Measurements from ENCODE around the gene BACH2.
"Not testable (repeated sequence)": the region's sequence is repeated elsewhere in the genome, so short reads cannot be mapped to it uniquely, and the experiment has no call there.

Gene BACH2

GRCh38 chr6:90158936-90159335 is 137.7 kb downstream of the BACH2 start:
- no peak for DNase-seq (ENCODE audit: low read depth, low spot score)

GRCh38 chr6:90157441-90157840 is 139.2 kb downstream of the BACH2 start:
- DNase-seq (ENCODE audit: low read depth, low spot score) = no peak

GRCh38 chr6:90156861-90157260 is 139.8 kb downstream of the BACH2 start:
- DNase-seq (ENCODE audit: low read depth, low spot score) = no peak

- DNase-seq (ENCODE audit: low read depth, low spot score) = no peak
Measured at GRCh38 chr6:90154755-90155470, 141.7 kb downstream of the BACH2 start.

GRCh38 chr6:90151576-90152422 is 144.8 kb downstream of the BACH2 start:
- no peak for DNase-seq (ENCODE audit: low read depth, low spot score)

GRCh38 chr6:90149280-90149679 is 147.4 kb downstream of the BACH2 start:
- no peak for DNase-seq (ENCODE audit: low read depth, low spot score)

GRCh38 chr6:90148867-90149266 is 147.8 kb downstream of the BACH2 start:
- DNase-seq (ENCODE audit: low read depth, low spot score) = no peak

- DNase-seq (ENCODE audit: low read depth, low spot score) = no peak
Measured at GRCh38 chr6:90146921-90147649, 149.6 kb downstream of the BACH2 start.

GRCh38 chr6:90146024-90146423 is 150.6 kb downstream of the BACH2 start:
- DNase-seq (ENCODE audit: low read depth, low spot score) = no peak

- DNase-seq (ENCODE audit: low read depth, low spot score) = no peak
Measured at GRCh38 chr6:90144928-90145555, 151.6 kb downstream of the BACH2 start.

GRCh38 chr6:90144396-90144795 is 152.2 kb downstream of the BACH2 start:
- no peak for DNase-seq (ENCODE audit: low read depth, low spot score)

GRCh38 chr6:90140683-90141082 is 156.0 kb downstream of the BACH2 start:
- DNase-seq (ENCODE audit: low read depth, low spot score) = no peak

- DNase-seq (ENCODE audit: low read depth, low spot score) = no peak
Measured at GRCh38 chr6:90139272-90139817, 157.3 kb downstream of the BACH2 start.

- no peak for DNase-seq (ENCODE audit: low read depth, low spot score)
Measured at GRCh38 chr6:90136837-90137568, 159.6 kb downstream of the BACH2 start.

GRCh38 chr6:90136176-90136575 is 160.5 kb downstream of the BACH2 start:
- DNase-seq (ENCODE audit: low read depth, low spot score) = no peak

GRCh38 chr6:90135667-90136066 is 161.0 kb downstream of the BACH2 start:
- no peak for DNase-seq (ENCODE audit: low read depth, low spot score)

GRCh38 chr6:90133664-90134063 is 163.0 kb downstream of the BACH2 start:
- not testable (repeated sequence) for DNase-seq (ENCODE audit: low read depth, low spot score)

- no peak for DNase-seq (ENCODE audit: low read depth, low spot score)
Measured at GRCh38 chr6:90131614-90132423, 164.8 kb downstream of the BACH2 start.

- no peak for DNase-seq (ENCODE audit: low read depth, low spot score)
Measured at GRCh38 chr6:90131125-90131524, 165.5 kb downstream of the BACH2 start.

GRCh38 chr6:90128687-90129086 is 168.0 kb downstream of the BACH2 start:
- DNase-seq (ENCODE audit: low read depth, low spot score) = not testable (repeated sequence)
